ENCODE measurements around the gene ADD1. TPM values are rescaled to one million over a fixed set of nuclear protein-coding genes. Genes with fewer than 3 reads are reported as not detected.
"Not testable (repeated sequence)": the region's sequence is repeated elsewhere in the genome, so short reads cannot be mapped to it uniquely, and the experiment has no call there.

ADD1 gene
- total RNA-seq, 1 experiment from 2014 or later: 139 TPM

GRCh38 chr4:2942037-2942531 is 98.4 kb downstream of the ADD1 start:
- H3K27ac ChIP-seq: no peak overlapping the region
- no peak for DNase-seq
- peaks cover 74% of the 10 kb centered on the region for H3K36me3 ChIP-seq
- H3K9me3 ChIP-seq (replicated peaks): no peaks in the 10 kb centered on the region
- no peaks in the 10 kb centered on the region for H3K27me3 ChIP-seq
- H3K4me3 ChIP-seq: no peak overlapping the region
- H3K4me1 ChIP-seq: no peaks in the 10 kb centered on the region

- H3K4me3 ChIP-seq: no peak overlapping the region
- H3K27me3 ChIP-seq: no peaks in the 10 kb centered on the region
- peaks cover 78% of the 10 kb centered on the region for H3K36me3 ChIP-seq
- no peak for DNase-seq
- H3K9me3 ChIP-seq (replicated peaks): no peaks in the 10 kb centered on the region
- no peak overlapping the region for H3K27ac ChIP-seq
- H3K4me1 ChIP-seq: no peaks in the 10 kb centered on the region
Observed at GRCh38 chr4:2942532-2943363, 99.1 kb downstream of the ADD1 start.

- H3K4me1 ChIP-seq: no peaks in the 10 kb centered on the region
- H3K4me3 ChIP-seq: no peak overlapping the region
- DNase-seq: no peak
- no peaks in the 10 kb centered on the region for H3K9me3 ChIP-seq (replicated peaks)
- H3K36me3 ChIP-seq: peaks cover 81% of the 10 kb centered on the region
- H3K27me3 ChIP-seq: no peaks in the 10 kb centered on the region
- no peak overlapping the region for H3K27ac ChIP-seq
Observed at GRCh38 chr4:2943364-2944090, 99.9 kb downstream of the ADD1 start.

- Histone ChIP-seq H3K4me1 (no peaks in the 10 kb centered on the region), H3K27ac (no peak overlapping the region), H3K27me3 (no peaks in the 10 kb centered on the region), H3K4me3 (no peak overlapping the region), H3K36me3 (peaks cover 81% of the 10 kb centered on the region), H3K9me3 (replicated peaks) (no peaks in the 10 kb centered on the region)
- DNase-seq: no peak
Observed at GRCh38 chr4:2944091-2944482, 100.4 kb downstream of the ADD1 start.

GRCh38 chr4:2944586-2945526 is 101.2 kb downstream of the ADD1 start:
- Histone ChIP-seq H3K36me3 (peaks cover 79% of the 10 kb centered on the region), H3K9me3 (replicated peaks) (no peaks in the 10 kb centered on the region), H3K27ac (no peak overlapping the region), H3K4me1 (no peaks in the 10 kb centered on the region), H3K4me3 (no peak overlapping the region), H3K27me3 (no peaks in the 10 kb centered on the region)
- no peak for DNase-seq

GRCh38 chr4:2945619-2946604 is 102.3 kb downstream of the ADD1 start:
- H3K9me3 ChIP-seq (replicated peaks); DNase-seq; H3K4me1 ChIP-seq; H3K27ac ChIP-seq; H3K27me3 ChIP-seq; H3K4me3 ChIP-seq: not testable (repeated sequence)
- H3K36me3 ChIP-seq: peaks cover 79% of the 10 kb centered on the region

GRCh38 chr4:2946812-2947600 is 103.4 kb downstream of the ADD1 start:
- no peaks in the 10 kb centered on the region for H3K27me3 ChIP-seq
- no peak for DNase-seq
- H3K4me3 ChIP-seq: no peak overlapping the region
- no peaks in the 10 kb centered on the region for H3K4me1 ChIP-seq
- no peak overlapping the region for H3K27ac ChIP-seq
- H3K36me3 ChIP-seq: peaks cover 78% of the 10 kb centered on the region
- H3K9me3 ChIP-seq (replicated peaks): no peaks in the 10 kb centered on the region

GRCh38 chr4:2947926-2948325 is 104.3 kb downstream of the ADD1 start:
- Histone ChIP-seq H3K9me3 (replicated peaks) (no peaks in the 10 kb centered on the region), H3K4me1 (no peaks in the 10 kb centered on the region), H3K36me3 (peaks cover 84% of the 10 kb centered on the region), H3K4me3 (no peak overlapping the region), H3K27ac (no peak overlapping the region), H3K27me3 (no peaks in the 10 kb centered on the region)
- no peak for DNase-seq

GRCh38 chr4:2948895-2949781 is 105.5 kb downstream of the ADD1 start:
- peak in 1 of 2 experiments; percentile 41 for DNase-seq
- H3K36me3 ChIP-seq: peaks cover 88% of the 10 kb centered on the region
- H3K4me1 ChIP-seq: no peaks in the 10 kb centered on the region
- no peaks in the 10 kb centered on the region for H3K27me3 ChIP-seq
- H3K27ac ChIP-seq: no peak overlapping the region
- no peak overlapping the region for H3K4me3 ChIP-seq
- no peaks in the 10 kb centered on the region for H3K9me3 ChIP-seq (replicated peaks)

GRCh38 chr4:2949782-2950125 is 106.1 kb downstream of the ADD1 start:
- H3K4me3 ChIP-seq: no peak overlapping the region
- no peaks in the 10 kb centered on the region for H3K9me3 ChIP-seq (replicated peaks)
- H3K27ac ChIP-seq: no peak overlapping the region
- H3K27me3 ChIP-seq: no peaks in the 10 kb centered on the region
- DNase-seq: no peak
- peaks cover 87% of the 10 kb centered on the region for H3K36me3 ChIP-seq
- H3K4me1 ChIP-seq: no peaks in the 10 kb centered on the region

- no peaks in the 10 kb centered on the region for H3K4me1 ChIP-seq
- H3K27ac ChIP-seq: no peak overlapping the region
- H3K9me3 ChIP-seq (replicated peaks): no peaks in the 10 kb centered on the region
- no peak for DNase-seq
- H3K4me3 ChIP-seq: no peak overlapping the region
- H3K36me3 ChIP-seq: peaks cover 81% of the 10 kb centered on the region
- no peaks in the 10 kb centered on the region for H3K27me3 ChIP-seq
Observed at GRCh38 chr4:2950221-2950989, 106.8 kb downstream of the ADD1 start.

GRCh38 chr4:2953496-2953895 is 109.9 kb downstream of the ADD1 start:
- no peak for DNase-seq
- Histone ChIP-seq H3K4me1 (peaks cover 6% of the 10 kb centered on the region; the same call in 1 of the 2 replicates), H3K27me3 (no peaks in the 10 kb centered on the region), H3K27ac (no peak overlapping the region), H3K36me3 (peaks cover 87% of the 10 kb centered on the region), H3K4me3 (no peak overlapping the region), H3K9me3 (replicated peaks) (no peaks in the 10 kb centered on the region)
